IPS-18a (cell line): Measurements from ENCODE around the gene SAP130.

Experiments
- H3K27ac ChIP-seq: one replicate; pipeline ENCODE4 v1.5.1; 2013; ENCODE audit warnings: low read length
- H3K27me3 ChIP-seq: one replicate; pipeline ENCODE4 v1.6.1; 2013; ENCODE audit warnings: mild to moderate bottlenecking, low read length; ENCODE audit not compliant: control insufficient read depth, insufficient read depth
- H3K36me3 ChIP-seq: one replicate; pipeline ENCODE4 v1.6.1; 2013; ENCODE audit warnings: low read depth, low read length; ENCODE audit not compliant: control insufficient read depth
- H3K4me1 ChIP-seq: one replicate; pipeline ENCODE4 v1.6.1; 2013; ENCODE audit warnings: low read depth, low read length; ENCODE audit not compliant: control insufficient read depth
- H3K4me3 ChIP-seq: one replicate; pipeline ENCODE4 v1.5.1; 2013; ENCODE audit warnings: low read length
- H3K9ac ChIP-seq: one replicate; pipeline ENCODE4 v1.6.1; 2013; ENCODE audit warnings: mild to moderate bottlenecking, low read length, moderate library complexity
- H3K9me3 ChIP-seq: one replicate; pipeline ENCODE4 v1.6.1; 2013; ENCODE audit warnings: low read depth, low read length; ENCODE audit not compliant: control insufficient read depth

The SAP130 gene

DNA sequence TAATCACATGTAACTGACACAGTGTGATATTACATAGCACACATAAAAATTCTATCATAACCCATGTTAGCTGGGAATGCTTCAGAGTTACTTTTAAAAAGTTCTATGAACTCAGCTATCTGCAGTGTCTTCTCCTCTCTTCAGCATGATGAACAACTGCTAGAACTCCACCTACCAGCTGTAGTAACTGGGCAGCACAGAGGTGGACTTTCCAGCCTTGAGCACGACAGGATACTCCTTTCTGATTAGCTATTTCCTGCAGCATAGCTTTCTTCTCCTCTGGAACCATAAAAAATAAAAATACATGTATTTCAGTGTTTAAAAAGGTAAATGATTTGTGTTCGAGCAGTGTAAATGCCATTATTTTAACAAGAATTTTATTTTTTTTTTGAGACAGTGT, 82.6 kb downstream of the SAP130 start:
- H3K27ac ChIP-seq = no peak overlapping the region
- H3K27me3 ChIP-seq = no peaks in the 10 kb centered on the region
- H3K4me3 ChIP-seq = no peak overlapping the region
- no peaks in the 10 kb centered on the region for H3K9me3 ChIP-seq
- no peaks in the 10 kb centered on the region for H3K4me1 ChIP-seq
- peaks cover 81% of the 10 kb centered on the region for H3K36me3 ChIP-seq
- H3K9ac ChIP-seq = no peak overlapping the region

DNA sequence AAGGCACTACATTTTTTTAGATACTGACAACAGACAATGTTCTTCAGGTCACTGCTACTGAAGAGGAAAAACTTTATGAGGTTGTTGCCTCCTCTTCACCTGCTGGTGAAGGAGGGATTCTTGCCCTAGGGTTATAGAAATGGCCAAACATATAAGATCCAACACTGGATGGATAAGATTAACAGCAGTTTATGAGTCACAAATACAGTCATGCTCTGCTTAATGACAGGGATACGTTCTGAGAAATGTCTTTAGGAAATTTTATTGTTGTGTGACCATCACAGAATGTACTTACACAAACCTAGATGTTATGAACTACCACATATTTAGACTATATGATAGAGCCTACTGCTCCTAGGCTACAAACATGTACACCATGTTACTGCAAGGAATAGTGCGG, 84.7 kb downstream of the SAP130 start:
- Histone ChIP-seq H3K4me1 (no peaks in the 10 kb centered on the region), H3K9me3 (no peaks in the 10 kb centered on the region), H3K9ac (no peak overlapping the region), H3K27ac (no peak overlapping the region), H3K4me3 (no peak overlapping the region), H3K27me3 (no peaks in the 10 kb centered on the region), H3K36me3 (peaks cover 64% of the 10 kb centered on the region)

DNA sequence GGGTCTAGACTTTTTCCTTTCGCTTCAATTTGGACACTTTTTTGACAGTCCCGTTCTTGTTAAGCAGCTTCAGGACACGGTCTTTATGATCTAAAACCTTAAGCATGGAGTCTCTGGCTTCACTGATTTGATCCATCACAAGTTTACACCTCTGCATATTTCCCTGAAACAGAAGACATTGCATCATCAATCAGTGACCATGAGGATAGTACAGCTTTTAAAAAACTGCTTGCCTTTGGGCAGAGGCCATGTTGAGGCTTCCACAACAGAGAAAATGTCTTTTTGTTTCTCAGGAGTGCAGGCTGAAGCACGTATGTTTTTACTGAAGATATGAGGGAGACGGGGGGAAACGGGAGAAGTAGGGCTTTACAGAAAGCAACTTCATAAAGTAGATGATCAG, 85.9 kb downstream of the SAP130 start:
- no peaks in the 10 kb centered on the region for H3K27me3 ChIP-seq
- H3K4me3 ChIP-seq = no peak overlapping the region
- no peaks in the 10 kb centered on the region for H3K4me1 ChIP-seq
- no peaks in the 10 kb centered on the region for H3K9me3 ChIP-seq
- H3K27ac ChIP-seq = no peak overlapping the region
- peaks cover 52% of the 10 kb centered on the region for H3K36me3 ChIP-seq
- H3K9ac ChIP-seq = no peak overlapping the region

DNA sequence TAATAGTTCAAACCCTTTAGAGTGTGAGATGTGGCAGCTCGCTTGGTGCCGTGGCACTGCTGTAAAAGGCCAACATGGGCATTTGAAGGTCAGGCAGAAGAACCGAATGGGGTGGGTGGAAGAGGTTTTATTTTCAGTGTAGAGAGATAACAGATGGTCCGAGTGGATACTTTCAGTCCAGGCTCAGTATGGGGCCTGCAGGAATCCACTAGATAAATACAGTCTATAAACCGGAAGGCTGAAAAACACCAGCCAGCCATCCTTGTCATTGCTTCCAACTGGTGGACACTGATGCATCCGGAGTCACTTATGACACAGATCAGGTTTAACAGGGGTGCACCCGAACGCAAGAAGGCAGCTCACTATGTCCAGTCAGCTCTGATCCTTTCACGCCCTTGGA, 86.4 kb downstream of the SAP130 start:
- H3K4me1 ChIP-seq = no peaks in the 10 kb centered on the region
- peaks cover 50% of the 10 kb centered on the region for H3K36me3 ChIP-seq
- no peak overlapping the region for H3K27ac ChIP-seq
- H3K27me3 ChIP-seq = no peaks in the 10 kb centered on the region
- H3K9me3 ChIP-seq = no peaks in the 10 kb centered on the region
- no peak overlapping the region for H3K9ac ChIP-seq
- H3K4me3 ChIP-seq = no peak overlapping the region

DNA sequence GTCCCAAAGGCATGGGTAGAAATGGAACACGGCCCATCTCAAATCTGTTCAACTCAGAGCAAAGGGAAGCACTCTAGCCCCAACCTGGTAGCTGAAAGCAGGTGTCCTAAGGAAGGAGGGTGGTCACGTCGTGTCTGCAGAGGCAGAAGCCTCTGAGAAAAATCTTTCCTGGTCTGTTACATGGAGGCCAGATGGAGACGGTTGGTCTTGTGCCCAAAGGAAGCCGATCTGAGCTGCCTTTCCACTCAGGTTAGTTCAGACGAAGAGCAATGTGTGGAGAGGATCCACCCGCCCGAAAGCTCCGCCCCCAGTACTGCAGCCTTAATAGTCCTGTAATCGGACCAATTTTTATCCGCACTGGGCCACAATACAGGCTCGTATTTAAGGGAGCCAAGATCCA, 87.2 kb downstream of the SAP130 start:
- no peaks in the 10 kb centered on the region for H3K9me3 ChIP-seq
- H3K27me3 ChIP-seq = no peaks in the 10 kb centered on the region
- no peak overlapping the region for H3K4me3 ChIP-seq
- H3K36me3 ChIP-seq = peaks cover 43% of the 10 kb centered on the region
- no peaks in the 10 kb centered on the region for H3K4me1 ChIP-seq
- no peak overlapping the region for H3K27ac ChIP-seq
- no peak overlapping the region for H3K9ac ChIP-seq

DNA sequence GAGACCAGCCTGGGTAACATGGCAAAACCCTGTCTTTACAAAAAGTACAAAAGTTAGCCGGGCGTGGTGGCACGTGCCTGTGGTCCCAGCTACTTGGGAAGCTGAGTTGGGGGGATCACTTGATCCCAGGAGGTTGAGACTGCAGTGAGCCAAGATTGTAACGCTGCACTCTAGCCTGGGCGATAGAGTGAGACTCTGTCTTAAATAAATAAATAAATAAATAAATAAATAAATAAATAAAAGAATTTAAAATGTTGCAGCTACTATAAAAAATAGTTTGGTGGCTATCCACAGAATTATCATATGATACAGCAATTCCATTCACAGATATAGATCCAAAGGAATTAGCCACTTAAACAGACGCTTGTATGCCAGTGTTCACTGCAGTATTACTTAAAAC, 92.5 kb downstream of the SAP130 start:
- no peaks in the 10 kb centered on the region for H3K9me3 ChIP-seq
- no peaks in the 10 kb centered on the region for H3K27me3 ChIP-seq
- H3K9ac ChIP-seq = no peak overlapping the region
- H3K36me3 ChIP-seq = peaks cover under 1% of the 10 kb centered on the region
- H3K4me3 ChIP-seq = no peak overlapping the region
- no peaks in the 10 kb centered on the region for H3K4me1 ChIP-seq
- no peak overlapping the region for H3K27ac ChIP-seq

DNA sequence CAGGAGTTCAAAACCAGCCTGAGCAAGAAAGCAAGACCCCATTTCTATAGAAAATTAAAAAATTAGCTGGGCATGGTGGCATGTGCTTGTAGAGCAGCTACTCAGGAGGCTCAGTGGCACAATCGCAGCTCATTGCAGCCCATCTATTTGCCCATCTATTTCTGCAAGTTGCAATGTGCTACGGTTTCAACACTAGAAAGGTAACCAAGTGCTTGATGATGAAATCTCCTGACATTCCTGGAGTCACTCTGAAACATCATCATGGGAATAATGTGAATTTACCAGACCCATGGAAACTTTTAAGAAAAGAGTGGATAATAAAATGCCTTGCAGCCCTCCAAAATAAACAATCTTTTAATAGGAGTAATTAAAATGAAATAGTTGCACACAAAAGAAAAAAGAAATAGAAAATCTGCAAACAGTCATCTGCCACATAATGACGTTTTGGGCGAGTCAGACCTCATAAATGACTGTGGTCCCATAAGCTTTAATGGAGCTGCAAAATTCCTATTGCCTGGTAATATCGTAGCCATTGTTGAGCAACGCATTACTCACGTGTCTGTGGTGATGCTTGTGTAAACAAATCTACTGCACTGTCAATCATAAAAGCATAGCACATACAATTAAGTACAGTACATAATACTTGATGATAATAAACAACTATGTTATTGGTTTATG, 95.5 kb downstream of the SAP130 start:
- Histone ChIP-seq H3K27ac (no peak overlapping the region), H3K9ac (no peak overlapping the region), H3K4me3 (no peak overlapping the region), H3K27me3 (no peaks in the 10 kb centered on the region), H3K4me1 (no peaks in the 10 kb centered on the region), H3K36me3 (no peaks in the 10 kb centered on the region), H3K9me3 (no peaks in the 10 kb centered on the region)

DNA sequence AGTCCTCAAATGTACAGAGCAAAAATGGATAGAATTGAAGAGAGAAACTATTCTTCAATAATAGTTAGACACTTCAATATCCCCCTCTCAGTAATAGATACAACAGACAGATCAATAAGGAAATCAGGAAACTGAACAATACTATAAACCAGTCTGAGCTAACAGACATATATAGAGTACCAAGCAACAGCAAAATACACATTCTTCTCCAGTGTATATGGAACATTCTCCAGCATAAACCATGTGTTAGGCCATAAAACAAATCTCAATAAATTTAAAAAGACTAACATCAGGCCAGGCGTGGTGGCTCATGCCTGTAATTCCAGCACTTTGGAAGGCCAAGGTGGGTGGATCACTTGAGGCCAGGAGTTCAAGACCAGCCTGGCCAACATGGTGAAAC, 98.4 kb downstream of the SAP130 start:
- Histone ChIP-seq H3K4me3 (no peak overlapping the region), H3K9ac (no peak overlapping the region), H3K27me3 (no peaks in the 10 kb centered on the region)

DNA sequence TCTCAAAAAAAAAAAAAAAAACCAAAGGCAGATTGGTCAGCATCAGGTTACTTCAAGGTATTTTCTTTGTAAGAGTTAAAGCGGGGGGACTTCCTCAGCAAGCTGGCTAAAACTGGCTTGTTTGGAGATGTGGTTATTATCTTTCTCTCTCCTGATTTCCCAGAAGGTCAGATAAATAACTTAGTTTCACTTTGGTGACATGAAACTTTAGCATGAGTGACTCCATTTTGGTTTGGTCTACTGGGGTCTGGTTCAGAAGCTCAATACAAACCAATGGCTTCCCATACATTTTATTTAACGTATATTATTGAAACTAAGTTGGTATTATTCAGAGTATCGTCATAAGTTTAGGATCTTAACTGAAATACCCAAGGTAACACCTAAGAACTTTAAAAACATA, 100.5 kb downstream of the SAP130 start:
- Histone ChIP-seq H3K36me3 (no peaks in the 10 kb centered on the region), H3K9me3 (no peaks in the 10 kb centered on the region), H3K4me3 (no peak overlapping the region), H3K9ac (no peak overlapping the region), H3K4me1 (no peaks in the 10 kb centered on the region), H3K27me3 (no peaks in the 10 kb centered on the region), H3K27ac (no peak overlapping the region)

More for the DNA sequence above, 98.4 kb downstream of the SAP130 start:
- no peaks in the 10 kb centered on the region for H3K36me3 ChIP-seq
- H3K9me3 ChIP-seq = no peaks in the 10 kb centered on the region
- no peak overlapping the region for H3K27ac ChIP-seq
- H3K4me1 ChIP-seq = no peaks in the 10 kb centered on the region

DNA sequence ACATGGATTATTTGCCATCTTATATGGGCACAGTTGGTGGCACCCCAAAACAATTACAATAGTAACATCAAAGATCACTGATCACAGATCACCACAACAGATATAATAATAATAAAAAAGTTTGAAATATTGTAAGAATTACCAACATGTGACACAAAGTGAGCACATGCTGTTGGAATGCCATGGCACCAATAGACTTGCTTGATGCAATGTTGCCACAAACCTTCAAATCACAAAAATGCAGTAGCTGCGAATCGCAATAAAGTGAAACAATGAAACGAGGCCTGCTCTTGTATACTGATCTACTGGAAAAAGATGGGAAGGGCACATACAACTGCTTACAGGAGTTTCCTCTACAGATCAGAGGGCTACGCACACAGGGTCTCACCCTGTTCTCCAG, 109.9 kb downstream of the SAP130 start:
- no peak overlapping the region for H3K4me3 ChIP-seq
- H3K27me3 ChIP-seq = no peaks in the 10 kb centered on the region
- no peak overlapping the region for H3K27ac ChIP-seq
- H3K36me3 ChIP-seq = no peaks in the 10 kb centered on the region
- H3K4me1 ChIP-seq = no peaks in the 10 kb centered on the region
- no peak overlapping the region for H3K9ac ChIP-seq
- no peaks in the 10 kb centered on the region for H3K9me3 ChIP-seq

DNA sequence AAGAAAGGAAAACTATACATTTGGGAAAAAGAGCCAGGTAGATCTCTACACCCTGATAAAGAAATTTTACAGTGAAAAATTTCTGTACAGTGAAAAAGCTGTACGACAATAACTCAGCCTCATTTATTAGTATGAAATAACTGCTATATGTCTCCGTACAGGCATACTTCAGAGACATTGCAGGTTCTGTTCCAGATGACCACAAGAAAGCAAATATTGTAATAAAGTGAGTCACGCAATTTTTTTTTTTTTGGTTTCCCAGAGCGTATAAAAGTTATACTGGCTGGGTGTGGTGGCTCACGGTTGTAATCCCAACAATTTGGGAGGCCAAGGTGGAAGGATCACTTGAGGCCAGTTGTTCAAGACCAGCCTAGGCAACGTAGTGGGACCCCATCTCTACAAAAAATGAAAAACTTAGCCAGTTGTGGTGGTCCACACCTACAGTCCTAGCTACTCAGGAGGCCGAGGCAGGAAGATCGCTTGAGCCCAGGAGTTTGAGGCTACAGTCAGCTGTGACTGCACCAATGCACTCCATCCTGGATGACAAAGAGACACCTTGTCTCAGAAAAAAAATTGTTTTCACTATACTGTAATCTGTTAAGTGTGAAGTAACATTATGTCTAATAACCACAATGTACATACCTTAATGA, 113.9 kb downstream of the SAP130 start:
- no peaks in the 10 kb centered on the region for H3K27me3 ChIP-seq
- no peak overlapping the region for H3K27ac ChIP-seq
- no peaks in the 10 kb centered on the region for H3K36me3 ChIP-seq
- no peaks in the 10 kb centered on the region for H3K4me1 ChIP-seq
- no peak overlapping the region for H3K4me3 ChIP-seq
- no peaks in the 10 kb centered on the region for H3K9me3 ChIP-seq
- no peak overlapping the region for H3K9ac ChIP-seq

DNA sequence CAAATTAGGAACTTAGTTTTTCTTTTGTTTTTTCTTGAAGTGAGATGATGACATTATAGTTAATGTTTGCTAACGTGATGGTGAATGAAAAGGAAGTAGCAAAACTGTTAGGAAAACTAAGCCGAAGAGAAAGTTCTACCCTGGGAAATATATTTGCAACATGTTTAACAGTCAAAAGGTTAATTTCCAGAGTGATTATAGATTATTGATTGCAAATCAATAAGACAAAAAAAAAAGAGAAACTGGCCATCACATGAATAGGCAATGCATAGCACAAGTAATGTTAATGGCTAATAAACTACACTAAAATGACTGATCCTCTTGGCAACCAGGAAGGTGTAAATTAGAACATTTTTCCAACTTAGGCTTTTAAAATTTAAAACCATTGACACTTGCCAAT, 116.1 kb downstream of the SAP130 start:
- Histone ChIP-seq H3K36me3 (no peaks in the 10 kb centered on the region), H3K4me3 (no peak overlapping the region), H3K4me1 (no peaks in the 10 kb centered on the region), H3K27ac (no peak overlapping the region), H3K9me3 (no peaks in the 10 kb centered on the region), H3K9ac (no peak overlapping the region), H3K27me3 (no peaks in the 10 kb centered on the region)
